GM12891 (cell line): ENCODE results near the gene SPTLC1. TPM values are rescaled to one million over a fixed set of nuclear protein-coding genes. Genes with fewer than 3 reads are reported as not detected.
A peak's percentile ranks its signal among the peaks of the same experiment; 100 is the strongest.
"Not testable (repeated sequence)": the region's sequence is repeated elsewhere in the genome, so short reads cannot be mapped to it uniquely, and the experiment has no call there.

Source experiments
- DNase-seq: peaks from one replicate; pipeline ENCODE4 v3.0.0; 2011; ENCODE audit warnings: low spot score; ENCODE audit not compliant: insufficient read length
- FAIRE-seq: peaks from 2 replicates; lab custom pipeline; 2011; peaks lifted over from hg19 to GRCh38; lab: Jason Lieb, UNC
- PAX5 ChIP-seq: IDR thresholded peaks from 2 replicates; pipeline ENCODE4 v1.6.1; 2011; ENCODE audit warnings: low read length, moderate library complexity, mild to moderate bottlenecking; ENCODE audit not compliant: insufficient read depth, severe bottlenecking
- POLR2A ChIP-seq: IDR thresholded peaks from 2 replicates; pipeline ENCODE4 v1.6.1; 2011; ENCODE audit warnings: low read depth, low read length, control low read depth
- POLR2AphosphoS5 ChIP-seq: IDR thresholded peaks from 2 replicates; pipeline ENCODE4 v1.6.1; 2011; ENCODE audit warnings: low read depth, low read length, control low read depth
- POU2F2 ChIP-seq: IDR thresholded peaks from 2 replicates; pipeline ENCODE4 v1.6.1; 2011; ENCODE audit warnings: low read depth, mild to moderate bottlenecking, control low read depth, low read length, moderate library complexity
- SPI1 ChIP-seq: IDR thresholded peaks from 2 replicates; pipeline ENCODE4 v1.6.1; 2011; ENCODE audit warnings: low read depth, low read length, control low read depth
- TAF1 ChIP-seq: IDR thresholded peaks from 2 replicates; pipeline ENCODE4 v1.6.1; 2011; ENCODE audit warnings: low read depth, low read length, control low read depth
- polyA plus RNA-seq: library from polyadenylated mRNA; unstranded; fragments of >200 nt; gene quantifications from one replicate; pipeline ENCODE4 v1.2.1, GENCODE V29; 2012; ENCODE audit warnings: low read depth, missing spikeins, inconsistent platforms; ENCODE audit not compliant: missing spikeins

SPTLC1 gene
- 27.3 TPM for polyA plus RNA-seq

DNA sequence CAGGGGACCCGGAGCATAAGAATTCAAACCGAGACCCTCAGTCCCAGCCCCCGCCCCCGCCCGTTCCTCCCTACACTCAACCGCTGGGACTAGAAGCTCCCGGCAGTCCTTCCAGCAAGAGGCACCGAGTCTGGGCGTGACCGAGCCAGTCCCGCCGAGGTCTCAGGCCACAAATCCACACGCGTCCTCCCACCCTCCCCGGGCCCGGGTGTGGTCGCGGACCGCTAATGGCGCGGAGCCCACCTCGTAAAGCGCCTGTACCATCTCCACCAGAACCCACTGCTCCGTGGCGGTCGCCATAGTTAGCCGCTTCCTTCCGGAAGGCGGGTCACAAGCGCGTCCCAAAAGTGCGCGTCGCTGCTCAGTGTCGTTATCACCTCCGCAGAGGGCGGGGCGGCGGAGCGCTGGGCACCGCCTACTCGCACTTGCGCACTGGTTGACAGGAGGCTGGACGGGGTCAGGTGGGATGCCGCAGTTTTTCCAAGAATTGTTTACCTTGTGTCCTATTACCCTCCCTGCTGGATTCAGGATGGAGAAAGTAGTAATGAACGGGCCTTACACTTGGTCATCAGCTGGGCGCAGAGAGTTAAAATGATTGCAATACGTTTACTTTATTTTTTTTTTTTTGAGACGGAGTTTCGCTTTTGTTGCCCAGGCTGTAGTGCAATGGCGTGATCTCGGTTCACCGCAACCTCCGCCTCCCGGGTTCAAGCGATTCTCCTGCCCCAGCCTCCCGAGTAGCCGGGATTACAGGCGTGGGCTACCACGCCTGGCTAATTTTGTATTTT lies at the start of gene SPTLC1:
Gene SPTLC1, minus strand, starts transcription at position 343 of the 788 bp plus-strand sequence. Its CDS starts 43 bp downstream, at position 300.
- TF ChIP-seq PAX5 = peak; percentile 71
- 0 out of 2 replicates have a peak, but pooled peaks have one; percentile 43 for TF ChIP-seq POU2F2
- no peak for TF ChIP-seq SPI1
- TF ChIP-seq POLR2A = peak; percentile 93
- peak; percentile 86 for TF ChIP-seq POLR2AphosphoS5
- peak; percentile 88 for TF ChIP-seq TAF1
- peak; percentile 82 for DNase-seq
- peak; percentile 97 for FAIRE-seq

DNA sequence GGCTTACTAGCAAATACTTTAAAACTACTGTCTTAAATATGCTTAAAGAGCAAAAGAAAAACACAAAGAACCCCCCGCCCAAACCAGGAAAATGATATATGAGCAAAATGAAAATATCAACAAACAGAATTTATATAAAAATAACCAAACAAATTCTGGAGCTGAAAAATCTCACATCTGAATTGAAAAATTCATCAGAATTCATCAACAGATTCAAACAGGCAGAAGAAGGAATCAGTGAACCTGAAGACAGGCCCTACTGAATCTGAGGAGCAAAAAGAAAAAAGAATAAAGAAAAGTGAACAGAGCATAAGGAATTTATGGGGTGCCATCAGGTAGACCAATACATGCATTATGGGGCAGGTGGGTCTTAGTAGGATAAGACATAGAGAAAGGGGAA lies 49.8 kb upstream of the SPTLC1 start:
- FAIRE-seq (no peak), DNase-seq (no peak)
- TF ChIP-seq PAX5 (no peak), POLR2AphosphoS5 (no peak), POU2F2 (no peak), TAF1 (no peak), SPI1 (no peak), POLR2A (no peak)

GRCh38 chr9:92164490-92164889 lies 49.3 kb upstream of the SPTLC1 start:
- DNase-seq (no peak), FAIRE-seq (no peak)
- TF ChIP-seq POLR2AphosphoS5 = no peak
- no peak for TF ChIP-seq POLR2A
- no peak for TF ChIP-seq TAF1
- TF ChIP-seq PAX5 = no peak
- no peak for TF ChIP-seq POU2F2
- no peak for TF ChIP-seq SPI1

GRCh38 chr9:92163276-92163675 lies 48.1 kb upstream of the SPTLC1 start:
- FAIRE-seq = no peak
- DNase-seq = no peak
- TF ChIP-seq SPI1 (no peak), TAF1 (no peak), POLR2AphosphoS5 (no peak), PAX5 (no peak), POU2F2 (no peak), POLR2A (no peak)

- DNase-seq = no peak
- TF ChIP-seq POLR2A = no peak
- no peak for TF ChIP-seq SPI1
- no peak for TF ChIP-seq TAF1
- no peak for TF ChIP-seq POLR2AphosphoS5
- no peak for TF ChIP-seq POU2F2
- TF ChIP-seq PAX5 = no peak
- FAIRE-seq = no peak
These were observed 45.6 kb upstream of the SPTLC1 start for GRCh38 chr9:92160786-92161185.

DNA sequence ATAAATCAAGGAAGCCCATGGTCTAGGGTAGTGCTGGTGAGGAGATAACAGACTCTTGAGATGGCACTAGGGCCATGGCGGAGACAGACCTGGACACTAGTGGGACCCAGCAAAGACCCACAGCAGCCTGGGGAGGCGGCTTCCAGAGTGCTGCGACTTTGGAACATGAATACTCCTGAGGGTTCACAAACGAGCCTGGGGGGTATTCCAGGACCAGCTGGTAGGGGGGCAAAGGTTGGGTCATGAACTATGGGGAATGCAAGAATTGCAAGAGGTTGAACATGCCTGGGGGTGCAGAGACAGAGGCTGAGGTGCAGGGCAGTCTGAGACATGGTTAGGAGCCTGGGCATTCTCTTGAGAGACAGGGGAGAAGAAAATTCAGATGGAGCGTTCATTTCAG lies 43.8 kb upstream of the SPTLC1 start:
- no peak for FAIRE-seq
- DNase-seq = no peak
- no peak for TF ChIP-seq POU2F2

DNA sequence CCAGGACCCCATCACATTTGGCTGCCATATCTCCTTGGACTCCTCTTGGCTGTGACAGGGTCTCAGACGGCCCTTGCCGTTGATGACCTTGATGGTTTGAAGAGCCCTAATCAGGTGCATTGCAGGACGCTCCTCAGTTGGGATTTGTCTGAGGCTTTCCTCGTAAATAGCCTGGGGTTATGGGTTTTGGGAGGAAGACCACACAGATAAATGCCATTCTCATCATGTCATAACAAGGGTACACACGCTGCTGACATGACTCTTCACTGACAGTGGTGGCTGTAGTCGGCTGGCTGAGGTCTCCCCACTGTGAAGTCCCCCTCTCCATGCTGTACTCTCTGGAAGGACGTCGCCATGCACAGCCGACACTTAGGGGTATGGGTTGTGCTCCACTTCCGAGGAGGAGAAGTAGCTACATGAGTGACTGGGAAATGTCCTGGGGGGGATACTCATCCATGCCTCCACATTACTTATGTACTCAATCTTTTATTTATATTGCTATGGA lies 42.9 kb upstream of the SPTLC1 start:
- FAIRE-seq (no peak), DNase-seq (no peak)
- TF ChIP-seq POLR2A (no peak), TAF1 (no peak), POU2F2 (no peak), PAX5 (no peak), POLR2AphosphoS5 (no peak), SPI1 (no peak)

DNA sequence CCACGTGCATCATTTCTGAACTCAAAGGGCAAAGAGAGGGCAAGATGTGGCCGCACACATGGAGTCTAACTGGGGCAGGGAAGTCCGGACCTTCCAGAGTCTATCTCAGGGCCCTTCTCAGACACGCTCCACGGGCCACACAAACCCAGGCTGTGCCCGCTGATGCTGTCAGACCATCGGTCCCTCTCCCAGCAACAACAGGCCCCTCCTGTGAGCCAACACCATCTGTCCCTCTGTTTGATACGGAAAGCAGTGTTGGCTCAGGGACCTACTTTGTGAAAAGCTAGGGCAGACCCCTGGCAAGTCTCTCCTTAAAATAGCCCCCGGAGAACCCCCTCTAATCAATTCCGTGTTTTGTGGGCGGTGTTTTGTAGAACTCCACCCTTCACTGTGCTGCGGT lies 40.5 kb upstream of the SPTLC1 start:
- FAIRE-seq, DNase-seq: not testable (repeated sequence)

DNA sequence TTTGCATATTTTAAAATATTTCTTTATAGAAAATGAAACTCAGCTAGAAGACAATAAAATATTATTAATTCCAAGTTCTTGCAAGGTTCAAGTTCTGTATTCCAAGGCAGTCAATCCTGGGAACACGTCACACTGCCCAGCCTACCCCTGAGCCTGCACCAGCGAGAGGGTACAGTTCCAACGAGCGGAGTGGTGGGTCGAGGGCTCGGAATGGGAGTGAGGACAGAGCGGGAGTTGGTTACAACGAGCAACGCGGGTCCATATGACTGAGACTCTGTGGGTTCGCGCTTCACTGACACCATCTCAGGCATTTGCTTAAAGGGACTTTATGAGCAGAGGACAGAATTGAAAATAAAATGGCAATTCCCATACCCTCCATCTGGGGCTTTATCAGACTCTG lies 40.0 kb upstream of the SPTLC1 start:
- TF ChIP-seq POLR2A (no peak), PAX5 (no peak), SPI1 (no peak), POLR2AphosphoS5 (no peak), TAF1 (no peak), POU2F2 (no peak)
- FAIRE-seq = no peak
- no peak for DNase-seq

- DNase-seq, FAIRE-seq: not testable (repeated sequence)
These were observed 38.5 kb upstream of the SPTLC1 start for GRCh38 chr9:92153466-92154415.
